Left ventricle myocardium inferior (tissue), 1 donor: ENCODE data around the gene PTCH1. TPM values are rescaled to one million over a fixed set of nuclear protein-coding genes. Genes with fewer than 3 reads are reported as not detected.

Source experiments
- DNase-seq: peaks from one replicate; pipeline ENCODE4 v3.0.0-alpha.2; 2020
- H3K27ac ChIP-seq: fragments of 200-600 bp; replicated peaks from 2 replicates; pipeline ENCODE4 v1.8.0; 2021
- H3K27me3 ChIP-seq: fragments of 200-600 bp; 2 replicates; pipeline ENCODE4 v1.8.0; 2021; ENCODE audit warnings: low read depth
- H3K36me3 ChIP-seq: fragments of 200-600 bp; 2 replicates; pipeline ENCODE4 v1.8.0; 2021
- H3K4me1 ChIP-seq: fragments of 200-600 bp; 2 replicates; pipeline ENCODE4 v1.8.0; 2021
- H3K4me3 ChIP-seq: fragments of 200-600 bp; 2 replicates; pipeline ENCODE4 v1.8.0; 2021; ENCODE audit warnings: mild to moderate bottlenecking, moderate library complexity
- H3K9me3 ChIP-seq: fragments of 200-600 bp; replicated peaks from 2 replicates; pipeline ENCODE4 v1.8.0; 2021
- CTCF ChIP-seq: fragments of 200-600 bp; IDR thresholded peaks from 2 replicates; pipeline ENCODE4 v1.8.0; 2021; ENCODE audit warnings: antibody characterized with exemption, mild to moderate bottlenecking, borderline replicate concordance
- intact Hi-C: fragments of 100-400 bp; cut with micrococcal nuclease; formaldehyde crosslinking; loops from one replicate; pipeline ENCODE4 v1.11.0; 2022
- total RNA-seq: library from RNA; stranded (reverse); fragmentation: NEBNext Ultra II Directional; extraction: Animal tissue kit (Norgen Biotek cat#: 25700); gene quantifications from one replicate; pipeline ENCODE4 v1.2.1, GENCODE V29; 2021
- donor health status: DM: no; HTN: yes; CAD: no; lungs with severe emphysema.

The PTCH1 gene
- total RNA-seq, 1 donor from 2014 or later, result 6.6 TPM

GRCh38 chr9:95457769-95458168 lies 59.0 kb downstream of the PTCH1 start:
- no peak for TF ChIP-seq CTCF
- Histone ChIP-seq H3K27me3 (no peaks in the 10 kb centered on the region), H3K27ac (no peak overlapping the region), H3K9me3 (no peaks in the 10 kb centered on the region), H3K4me1 (peaks cover 11% of the 10 kb centered on the region), H3K4me3 (no peak overlapping the region), H3K36me3 (peaks cover 90% of the 10 kb centered on the region)
- intact Hi-C loops, result no loop called here
- no peak for DNase-seq

- intact Hi-C loops, result no loop called here
- Histone ChIP-seq H3K36me3 (peaks cover 93% of the 10 kb centered on the region), H3K27me3 (no peaks in the 10 kb centered on the region), H3K4me3 (no peak overlapping the region), H3K4me1 (no peaks in the 10 kb centered on the region), H3K27ac (no peak overlapping the region), H3K9me3 (no peaks in the 10 kb centered on the region)
- DNase-seq, result no peak
- no peak for TF ChIP-seq CTCF
Measured at GRCh38 chr9:95455714-95456113, 61.1 kb downstream of the PTCH1 start.

- no peaks in the 10 kb centered on the region for H3K9me3 ChIP-seq
- no peak for DNase-seq
- no peak overlapping the region for H3K27ac ChIP-seq
Measured at GRCh38 chr9:95452176-95452575, 64.6 kb downstream of the PTCH1 start.

GRCh38 chr9:95451065-95451426 lies 65.7 kb downstream of the PTCH1 start:
- intact Hi-C loops, result no loop called here
- peaks cover 15% of the 10 kb centered on the region for H3K4me1 ChIP-seq
- no peak overlapping the region for H3K27ac ChIP-seq
- DNase-seq, result no peak
- TF ChIP-seq CTCF, result no peak
- H3K36me3 ChIP-seq, result peaks cover 88% of the 10 kb centered on the region
- no peaks in the 10 kb centered on the region for H3K9me3 ChIP-seq
- no peak overlapping the region for H3K4me3 ChIP-seq
- H3K27me3 ChIP-seq, result no peaks in the 10 kb centered on the region

More at GRCh38 chr9:95452176-95452575, 64.6 kb downstream of the PTCH1 start:
- no peak for TF ChIP-seq CTCF
- intact Hi-C loops, result no loop called here
- Histone ChIP-seq H3K36me3 (peaks cover 88% of the 10 kb centered on the region), H3K27me3 (no peaks in the 10 kb centered on the region), H3K4me1 (peaks cover 15% of the 10 kb centered on the region), H3K4me3 (no peak overlapping the region)

- H3K27ac ChIP-seq, result no peak overlapping the region
- no peak for TF ChIP-seq CTCF
- H3K27me3 ChIP-seq, result no peaks in the 10 kb centered on the region
- H3K4me1 ChIP-seq, result peaks cover 15% of the 10 kb centered on the region
- intact Hi-C loops, result no loop called here
- H3K36me3 ChIP-seq, result peaks cover 88% of the 10 kb centered on the region
- H3K9me3 ChIP-seq, result no peaks in the 10 kb centered on the region
- no peak overlapping the region for H3K4me3 ChIP-seq
- DNase-seq, result no peak
Measured at GRCh38 chr9:95450171-95451064, 66.4 kb downstream of the PTCH1 start.
